Measurements from ENCODE around the gene TMEM150B.

Gene TMEM150B

DNA sequence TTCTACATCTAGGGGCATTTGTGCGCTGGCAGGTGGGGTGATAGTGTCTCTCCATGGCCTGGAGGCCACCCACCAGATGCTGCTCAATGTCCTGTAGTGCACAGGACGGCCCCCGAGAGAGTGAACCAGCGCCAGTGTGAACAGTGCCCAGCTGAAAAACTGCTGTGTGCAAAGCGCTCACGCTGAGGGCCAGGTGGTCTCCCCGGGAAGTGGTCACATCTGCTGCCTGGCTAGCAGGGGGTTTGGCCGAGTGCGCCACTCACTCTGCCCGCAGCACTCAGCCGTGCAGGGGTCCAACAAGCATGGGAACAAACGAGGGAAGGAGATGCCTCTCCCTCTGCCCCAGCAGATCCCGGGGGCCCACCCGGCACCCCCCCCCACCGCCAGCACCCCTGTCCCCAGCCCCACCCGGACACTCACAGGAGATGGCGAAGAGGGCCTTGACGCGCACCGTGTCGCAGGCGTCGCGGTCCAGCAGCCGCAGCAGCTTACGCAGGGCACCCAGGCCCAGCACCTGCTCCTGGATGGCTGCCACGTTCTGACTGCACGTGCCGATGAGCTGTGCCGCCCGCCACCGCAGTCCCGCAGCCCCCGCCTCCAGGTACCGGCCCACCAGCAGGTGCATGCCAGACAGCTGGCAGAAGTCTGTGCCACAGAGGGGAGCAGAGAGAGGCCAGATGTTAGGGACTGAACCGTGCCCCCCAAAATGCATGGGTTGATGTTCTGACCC, 51.0 kb downstream of the TMEM150B start:
- no peak for DNase-seq

DNA sequence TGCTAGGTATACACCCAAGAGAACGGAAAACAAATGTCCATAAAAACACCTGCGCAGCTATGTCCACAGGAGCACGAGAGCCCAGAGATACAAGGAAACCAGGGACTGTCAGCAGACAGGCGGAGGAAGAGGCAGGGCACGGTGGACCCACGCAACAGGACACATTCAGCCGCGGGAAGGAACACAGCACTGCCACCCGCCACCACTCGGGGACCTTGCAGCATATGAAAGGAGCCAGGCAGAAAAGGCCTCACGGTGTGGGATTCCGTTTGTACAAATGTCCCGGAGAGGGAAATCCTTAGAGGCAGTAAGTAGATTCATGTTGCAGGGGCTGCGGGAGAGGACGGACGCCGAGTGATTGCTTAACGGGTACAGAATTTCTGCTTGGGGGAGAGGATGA, 53.0 kb downstream of the TMEM150B start:
- no peak for DNase-seq

DNA sequence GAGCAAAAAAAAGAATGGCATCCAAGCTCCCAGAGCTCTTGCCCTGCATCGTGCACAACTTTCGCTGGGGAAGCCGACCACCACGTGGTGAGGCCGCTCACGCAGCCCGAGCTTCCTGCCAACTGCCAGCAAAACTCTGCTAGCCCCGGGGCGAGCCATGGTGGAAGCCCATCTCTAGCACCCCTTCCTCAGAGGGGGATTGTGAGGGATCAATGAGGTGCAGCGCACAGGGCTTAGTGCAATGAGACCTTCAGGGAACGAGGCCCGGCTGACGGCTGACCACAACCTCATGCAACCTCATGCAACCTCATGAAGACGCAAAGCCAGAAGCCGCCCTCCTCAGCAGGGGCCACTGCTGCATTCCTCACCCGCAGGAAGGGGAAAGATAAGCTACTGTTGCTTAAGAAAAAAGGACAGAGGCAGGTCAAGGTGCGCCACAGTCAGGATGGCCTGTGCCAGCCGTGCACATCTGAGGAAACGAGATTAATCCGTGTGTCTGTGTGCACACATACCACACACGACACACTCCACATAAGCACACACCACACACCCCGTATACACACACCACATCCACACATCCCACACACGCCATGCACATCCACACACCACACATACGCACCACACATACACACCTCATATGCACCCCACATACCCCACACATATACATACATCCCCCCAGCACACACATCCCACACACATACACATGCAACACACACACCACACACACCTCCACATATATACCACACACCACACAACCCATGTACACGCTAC, 54.8 kb downstream of the TMEM150B start:
- DNase-seq = no peak

DNA sequence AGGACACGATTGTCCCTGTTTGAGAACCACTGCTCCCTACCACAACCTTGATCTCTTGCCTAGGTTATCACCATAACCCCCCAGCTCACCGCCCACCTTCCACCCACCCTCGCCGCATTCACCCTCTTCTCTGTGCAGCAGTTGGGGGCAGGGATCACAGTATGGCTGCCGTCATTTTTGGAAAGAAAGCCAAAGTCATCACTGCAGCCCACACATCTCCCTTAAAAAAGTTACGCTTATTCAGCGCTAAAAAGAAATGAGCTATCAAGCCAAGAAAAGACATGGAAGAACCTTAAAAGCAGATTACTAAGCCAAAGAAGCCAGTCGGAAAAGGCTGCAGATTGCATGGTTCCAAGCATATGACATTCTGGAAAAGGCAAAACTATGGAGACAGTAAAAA, 55.8 kb downstream of the TMEM150B start:
- no peak for DNase-seq

DNA sequence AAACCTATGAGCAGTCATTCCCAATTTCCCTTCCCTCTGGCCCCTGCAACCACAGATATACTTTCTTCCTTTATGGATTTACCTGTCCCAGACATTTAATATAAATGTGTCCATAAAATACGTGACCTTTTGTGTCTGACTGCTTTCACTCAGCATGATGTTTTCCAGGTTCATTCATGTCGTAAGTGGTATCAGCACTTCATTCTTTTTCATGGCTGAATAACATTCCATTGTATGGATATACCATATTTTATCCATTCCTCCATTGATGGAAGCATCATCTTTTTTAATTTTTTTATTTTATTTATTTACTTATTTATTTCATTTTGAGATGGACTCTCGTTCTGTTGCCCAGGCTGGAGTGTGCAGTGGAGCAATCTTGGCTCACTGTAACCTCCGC, 58.3 kb downstream of the TMEM150B start:
- no peak for DNase-seq

DNA sequence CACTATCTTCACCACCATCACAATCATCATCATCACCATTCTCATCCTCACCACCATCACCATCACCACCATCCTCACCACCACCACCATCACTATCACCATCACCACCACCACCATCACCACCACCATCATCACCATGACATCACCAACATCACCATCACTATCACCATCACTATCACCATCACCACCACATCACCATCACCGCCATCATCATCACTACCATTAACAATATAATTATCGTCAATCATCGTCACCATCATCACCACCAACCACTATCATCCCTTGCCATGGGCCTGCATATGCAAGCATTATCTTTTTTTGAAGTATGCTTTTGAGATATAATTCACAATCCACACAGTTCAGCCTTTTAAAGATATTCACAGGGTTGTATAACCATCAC, 58.7 kb downstream of the TMEM150B start:
- DNase-seq = no peak

DNA sequence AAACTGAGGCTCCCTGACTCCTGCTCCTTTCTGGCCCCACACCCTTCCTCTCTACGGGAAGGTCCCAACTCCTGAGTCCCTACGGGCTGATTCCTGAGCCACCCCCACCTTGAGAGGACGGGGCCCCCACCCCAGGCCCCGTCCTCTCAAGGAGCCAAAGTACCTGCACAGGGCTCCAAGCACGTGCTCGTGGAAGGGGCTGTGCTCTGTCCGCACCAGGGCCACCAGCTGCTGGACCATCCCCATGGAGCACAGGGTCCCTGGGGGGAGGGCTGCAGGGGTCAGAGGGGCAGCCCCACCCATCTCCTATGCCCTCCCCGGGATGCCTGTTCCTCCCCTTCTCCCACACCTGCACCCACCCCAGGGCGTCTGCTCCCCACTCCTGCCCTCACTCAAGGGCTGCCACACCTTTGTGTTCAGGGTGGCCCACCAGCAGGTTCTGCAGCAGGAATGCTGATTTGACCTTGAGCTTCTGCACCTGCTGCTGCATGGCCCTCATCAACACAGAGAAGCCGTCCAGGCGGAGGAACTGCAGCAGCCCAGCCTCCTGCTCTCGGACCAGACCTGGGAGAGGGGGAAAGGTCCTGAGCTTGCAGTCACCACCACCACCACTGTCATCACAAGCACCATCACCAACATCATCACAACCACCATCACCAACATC, 59.3 kb downstream of the TMEM150B start:
- no peak for DNase-seq

DNA sequence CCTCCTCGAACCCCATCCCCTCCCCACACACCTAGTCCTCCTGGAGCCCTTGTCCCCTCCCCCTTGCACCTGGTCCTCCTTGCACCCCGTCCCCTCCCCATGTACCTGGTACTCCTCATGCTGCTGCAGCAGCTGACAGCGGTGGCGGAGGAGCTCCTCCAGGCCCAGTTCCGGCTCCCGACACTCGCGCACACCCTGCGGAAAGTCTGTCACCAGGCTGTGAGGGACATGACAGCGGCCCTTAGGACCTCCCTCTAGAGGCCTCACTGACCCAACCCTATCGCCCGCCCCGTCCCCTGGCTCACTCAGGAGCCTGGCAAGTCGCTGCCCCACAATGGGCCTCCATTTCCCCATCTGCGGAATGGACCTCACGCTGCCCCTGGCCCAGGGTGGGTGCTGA, 60.0 kb downstream of the TMEM150B start:
- no peak for DNase-seq

DNA sequence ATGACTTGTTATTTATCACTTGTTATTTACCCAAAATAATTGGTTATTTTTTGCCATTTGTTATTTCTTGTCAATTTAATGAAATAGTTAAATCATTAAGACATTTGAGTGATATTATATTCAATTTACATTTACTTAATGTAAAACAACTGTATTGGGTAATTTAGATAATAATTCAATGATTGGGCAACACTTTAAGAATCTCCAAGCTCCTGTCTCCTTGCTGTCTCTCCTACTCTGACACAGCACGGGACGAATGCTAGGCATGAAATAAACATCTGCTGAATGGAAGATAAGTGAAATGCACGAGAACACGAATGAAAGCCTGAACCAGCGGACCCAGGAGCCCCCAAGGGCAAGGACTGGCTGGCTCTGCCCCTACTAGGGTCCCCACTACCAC, 60.6 kb downstream of the TMEM150B start:
- no peak for DNase-seq

Measured in activated CD4-positive, alpha-beta T cell treated with anti-CD3 and anti-CD28 coated beads, Interleukin-2, Interleukin-6, amounts not matched to agents 100 ng/mL and 50 ng/mL, durations not matched to agents 16 hours and 8 hours (primary cell).